ENCODE measurements around the gene HUWE1.
"Not testable (repeated sequence)": the region's sequence is repeated elsewhere in the genome, so short reads cannot be mapped to it uniquely, and the experiment has no call there.

The HUWE1 gene, protein sequence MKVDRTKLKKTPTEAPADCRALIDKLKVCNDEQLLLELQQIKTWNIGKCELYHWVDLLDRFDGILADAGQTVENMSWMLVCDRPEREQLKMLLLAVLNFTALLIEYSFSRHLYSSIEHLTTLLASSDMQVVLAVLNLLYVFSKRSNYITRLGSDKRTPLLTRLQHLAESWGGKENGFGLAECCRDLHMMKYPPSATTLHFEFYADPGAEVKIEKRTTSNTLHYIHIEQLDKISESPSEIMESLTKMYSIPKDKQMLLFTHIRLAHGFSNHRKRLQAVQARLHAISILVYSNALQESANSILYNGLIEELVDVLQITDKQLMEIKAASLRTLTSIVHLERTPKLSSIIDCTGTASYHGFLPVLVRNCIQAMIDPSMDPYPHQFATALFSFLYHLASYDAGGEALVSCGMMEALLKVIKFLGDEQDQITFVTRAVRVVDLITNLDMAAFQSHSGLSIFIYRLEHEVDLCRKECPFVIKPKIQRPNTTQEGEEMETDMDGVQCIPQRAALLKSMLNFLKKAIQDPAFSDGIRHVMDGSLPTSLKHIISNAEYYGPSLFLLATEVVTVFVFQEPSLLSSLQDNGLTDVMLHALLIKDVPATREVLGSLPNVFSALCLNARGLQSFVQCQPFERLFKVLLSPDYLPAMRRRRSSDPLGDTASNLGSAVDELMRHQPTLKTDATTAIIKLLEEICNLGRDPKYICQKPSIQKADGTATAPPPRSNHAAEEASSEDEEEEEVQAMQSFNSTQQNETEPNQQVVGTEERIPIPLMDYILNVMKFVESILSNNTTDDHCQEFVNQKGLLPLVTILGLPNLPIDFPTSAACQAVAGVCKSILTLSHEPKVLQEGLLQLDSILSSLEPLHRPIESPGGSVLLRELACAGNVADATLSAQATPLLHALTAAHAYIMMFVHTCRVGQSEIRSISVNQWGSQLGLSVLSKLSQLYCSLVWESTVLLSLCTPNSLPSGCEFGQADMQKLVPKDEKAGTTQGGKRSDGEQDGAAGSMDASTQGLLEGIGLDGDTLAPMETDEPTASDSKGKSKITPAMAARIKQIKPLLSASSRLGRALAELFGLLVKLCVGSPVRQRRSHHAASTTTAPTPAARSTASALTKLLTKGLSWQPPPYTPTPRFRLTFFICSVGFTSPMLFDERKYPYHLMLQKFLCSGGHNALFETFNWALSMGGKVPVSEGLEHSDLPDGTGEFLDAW (N-terminal part only)

DNA sequence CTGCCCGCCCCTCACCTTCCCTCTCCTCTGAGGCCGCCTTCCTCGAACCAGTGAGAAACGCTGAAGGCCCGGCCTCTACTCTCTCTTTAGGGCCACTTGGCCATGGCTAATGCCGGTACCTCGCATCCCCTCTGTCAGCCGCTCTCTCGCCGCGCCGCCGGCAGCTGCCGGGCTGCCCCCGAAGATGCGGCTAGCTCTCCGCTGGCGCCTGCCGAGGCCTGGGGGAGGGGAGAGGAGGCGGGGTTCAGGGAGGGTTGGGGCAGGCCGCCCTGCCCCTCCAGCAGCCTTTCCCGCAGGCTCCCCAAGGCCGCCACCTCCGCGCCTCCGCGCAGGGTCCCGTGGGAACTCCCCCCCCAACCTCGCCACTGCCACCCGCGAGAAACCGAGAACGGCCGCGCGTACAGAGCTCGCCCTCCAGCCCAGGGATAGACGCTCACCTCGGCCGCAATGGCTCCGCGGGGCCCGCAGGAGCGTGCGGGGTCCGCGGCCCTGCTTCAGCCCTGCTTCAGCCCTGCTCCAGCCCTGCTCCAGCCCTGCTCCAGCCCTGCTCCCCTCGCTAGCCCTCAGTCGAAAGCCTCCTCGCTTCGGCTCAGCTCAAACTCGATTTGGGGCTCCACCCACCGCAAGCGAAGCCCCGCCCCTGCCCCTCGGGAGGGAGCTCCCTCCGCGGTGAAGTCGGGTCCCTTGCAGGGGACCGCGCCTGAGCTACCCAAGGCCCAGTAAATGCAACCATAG, at the start of gene HUWE1:
Gene HUWE1 (minus strand): TSS at position 569 of the 735 bp plus-strand sequence. CDS start 32,612 bp downstream, outside the sequence.
- DNase-seq = peak; percentile 88

GRCh38 chrX:53732797-53733196, 46.3 kb upstream of the HUWE1 start:
- no peak for DNase-seq

DNA sequence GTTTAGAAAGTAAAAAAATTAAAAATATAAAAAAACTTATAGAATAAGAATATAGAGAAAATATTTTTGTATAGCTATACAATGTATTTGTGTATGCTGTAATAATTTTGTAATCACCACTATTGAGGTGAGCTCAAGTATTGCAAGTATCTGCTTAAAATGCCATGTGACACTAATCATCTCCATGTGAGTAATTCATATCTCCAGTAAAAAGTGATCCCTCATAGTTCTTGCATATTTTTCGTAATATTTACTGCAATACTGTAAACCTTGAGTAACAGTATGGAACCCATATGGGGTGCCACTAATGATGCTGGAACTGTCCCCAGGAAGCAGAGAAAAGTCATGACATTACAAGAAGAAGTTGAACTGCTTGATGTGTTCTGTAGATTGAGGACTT, 43.2 kb upstream of the HUWE1 start:
- DNase-seq = no peak

GRCh38 chrX:53728506-53728905, 42.0 kb upstream of the HUWE1 start:
- DNase-seq = no peak

DNA sequence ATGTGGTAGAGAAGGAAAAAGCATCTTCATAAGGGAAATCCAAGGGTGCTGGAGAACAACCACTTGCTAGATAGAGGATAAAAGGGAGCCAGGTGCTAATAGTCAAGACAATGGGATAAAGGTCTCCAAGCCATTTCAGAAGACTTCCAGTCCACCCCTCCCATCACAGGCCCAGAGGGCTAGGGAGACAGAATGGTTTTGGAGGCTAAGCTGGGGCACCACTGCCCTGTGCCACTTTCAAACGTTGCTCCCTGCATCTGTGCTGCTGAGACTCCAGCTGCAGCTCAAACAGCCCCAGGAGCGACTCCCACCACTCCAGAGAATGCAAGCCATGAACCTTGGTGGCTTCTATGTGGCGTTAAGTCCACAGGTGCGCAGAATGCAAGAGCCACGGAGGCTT, 38.4 kb upstream of the HUWE1 start:
- no peak for DNase-seq

DNA sequence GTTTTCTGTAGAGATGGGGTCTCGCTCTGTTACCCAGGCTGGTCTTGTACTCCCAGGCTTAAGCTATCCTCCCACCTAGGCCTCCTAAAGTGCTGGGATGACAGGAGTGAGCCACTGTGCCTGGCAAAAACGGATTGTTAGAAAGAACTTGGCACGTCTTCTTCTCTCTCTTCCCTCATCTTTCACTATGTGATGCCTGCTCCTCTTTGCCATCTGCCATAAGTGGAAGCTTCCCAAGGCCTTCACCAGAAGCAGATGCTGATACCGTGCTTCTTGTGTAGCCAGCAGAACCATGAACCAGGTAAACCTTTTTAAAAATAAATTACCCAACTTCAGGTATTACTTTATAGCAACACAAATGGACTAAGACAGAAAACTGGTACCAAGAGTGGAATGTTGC, 36.9 kb upstream of the HUWE1 start:
- DNase-seq = no peak

GRCh38 chrX:53721610-53722009, 35.1 kb upstream of the HUWE1 start:
- DNase-seq = not testable (repeated sequence)

DNA sequence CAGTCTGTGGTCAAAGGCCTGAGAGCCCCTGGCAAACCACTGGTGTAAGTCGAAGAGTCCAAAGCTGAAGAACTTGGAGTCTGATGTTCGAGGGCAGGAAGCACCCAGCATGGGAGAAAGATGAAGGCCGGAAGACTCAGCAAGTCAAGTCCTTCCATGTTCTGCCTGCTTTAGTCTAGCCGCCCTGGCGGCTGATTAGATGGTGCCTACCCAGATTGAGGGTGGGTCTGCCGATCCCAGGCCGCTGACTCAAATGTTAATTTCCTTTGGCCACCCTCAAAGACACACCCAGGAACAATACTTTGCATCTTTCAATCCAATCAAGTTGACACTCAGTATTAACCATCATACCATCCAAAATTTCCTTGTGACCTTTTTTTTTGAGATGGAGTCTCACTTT, 33.1 kb upstream of the HUWE1 start:
- DNase-seq = not testable (repeated sequence)

DNA sequence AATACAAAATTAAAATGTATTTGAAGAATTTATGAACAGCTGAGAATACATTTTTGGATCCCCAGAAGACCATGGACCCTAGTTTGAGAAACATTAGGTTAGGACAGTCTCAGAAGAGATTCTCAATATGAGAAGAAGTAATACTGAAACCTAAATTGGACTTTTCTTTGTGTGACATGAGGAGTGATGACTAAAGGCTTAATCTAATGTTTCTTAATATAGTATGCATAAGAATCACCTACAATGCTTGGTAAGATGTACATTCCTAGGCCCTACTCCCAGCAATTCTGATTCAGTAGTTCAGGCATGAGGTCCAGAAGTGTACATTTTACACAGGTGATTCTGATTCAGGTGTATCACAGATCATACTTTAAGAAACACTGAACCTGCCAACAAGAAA, 31.6 kb upstream of the HUWE1 start:
- no peak for DNase-seq

DNA sequence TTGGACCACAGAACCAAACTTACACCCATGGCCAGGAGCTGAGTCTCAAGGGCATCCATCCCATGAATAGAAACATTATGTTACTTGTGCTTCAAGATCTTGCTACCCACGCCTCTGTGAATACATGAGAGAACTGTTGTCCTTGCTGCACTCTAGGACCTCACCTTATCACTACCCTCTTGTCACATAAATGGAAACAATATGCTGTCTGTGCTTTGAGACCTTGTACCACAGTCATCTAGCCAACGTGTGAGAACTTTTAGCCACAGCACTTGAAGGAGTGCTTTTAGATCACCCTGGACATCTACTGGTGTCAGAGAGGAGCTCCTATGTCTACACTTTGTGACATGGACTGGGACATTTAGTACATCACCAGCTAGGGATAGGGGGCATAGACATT, 30.7 kb upstream of the HUWE1 start:
- DNase-seq = no peak

- DNase-seq = peak; percentile 65
Observed at GRCh38 chrX:53716328-53717088, 30.0 kb upstream of the HUWE1 start.

- DNase-seq = no peak
Observed at GRCh38 chrX:53715346-53715924, 28.9 kb upstream of the HUWE1 start.

DNA sequence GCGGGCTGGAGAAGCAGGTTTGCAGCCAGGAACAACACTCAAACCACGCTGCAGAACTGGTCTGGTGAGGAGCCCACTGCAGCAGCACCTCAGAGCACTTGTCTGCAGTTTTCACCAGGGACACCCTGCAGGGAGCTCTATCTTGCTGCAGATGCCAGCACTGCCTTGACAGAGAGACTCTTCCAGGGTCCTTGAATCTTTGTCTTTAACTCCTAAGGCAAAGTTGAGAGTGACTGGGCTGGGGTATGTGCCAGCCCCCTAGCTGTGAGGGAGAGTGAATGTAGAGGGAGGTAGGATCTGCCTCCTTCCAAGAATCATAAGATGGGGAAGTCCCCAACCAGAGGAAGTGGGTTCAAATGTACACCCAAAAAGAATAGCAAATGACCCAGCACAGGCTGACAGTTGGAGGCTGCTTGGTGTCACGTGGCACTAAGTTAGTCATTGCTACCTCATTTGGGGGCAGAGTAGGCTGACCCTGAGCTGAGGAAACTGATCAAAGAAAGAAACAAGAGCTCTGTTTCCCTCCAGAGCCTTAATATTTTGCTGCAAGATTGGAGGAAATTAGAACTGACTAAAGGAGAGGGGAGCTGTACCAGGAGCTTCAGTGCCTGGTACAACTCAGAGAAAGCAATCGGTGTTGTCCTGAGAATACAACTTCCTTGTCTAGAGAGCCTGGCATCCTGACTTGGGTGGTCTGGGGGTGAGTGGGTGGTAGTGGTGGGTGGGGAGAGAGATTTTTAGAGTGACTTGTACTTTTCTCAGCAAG, 28.2 kb upstream of the HUWE1 start:
- DNase-seq = peak; percentile 60

DNA sequence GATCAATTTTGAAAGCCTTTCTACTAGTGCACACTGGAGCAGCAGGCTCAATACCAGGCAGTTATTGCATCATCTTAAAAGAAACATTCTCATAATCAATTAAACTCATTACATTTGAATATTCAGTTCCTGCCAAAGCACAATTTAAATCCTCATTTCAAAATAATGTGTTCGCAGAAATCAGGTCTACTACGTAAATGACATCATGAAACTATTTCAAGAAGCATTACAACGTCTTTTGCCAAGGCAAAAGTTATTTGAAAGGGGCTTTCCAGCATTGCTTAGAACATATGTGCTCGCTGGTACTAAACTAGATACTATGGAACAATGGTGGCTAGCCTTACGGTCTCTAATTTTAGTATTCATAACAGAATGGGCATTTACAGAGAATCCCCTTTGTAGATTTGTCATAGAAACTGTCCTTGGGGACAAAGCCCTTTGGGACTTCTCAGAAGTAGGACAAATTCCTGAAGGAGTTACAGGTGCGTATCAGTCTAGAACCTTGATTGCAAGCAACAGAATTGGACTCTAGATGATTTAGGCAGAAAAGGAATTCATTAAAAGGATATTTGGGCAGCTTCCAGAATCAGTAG, 27.6 kb upstream of the HUWE1 start:
- no peak for DNase-seq

DNA sequence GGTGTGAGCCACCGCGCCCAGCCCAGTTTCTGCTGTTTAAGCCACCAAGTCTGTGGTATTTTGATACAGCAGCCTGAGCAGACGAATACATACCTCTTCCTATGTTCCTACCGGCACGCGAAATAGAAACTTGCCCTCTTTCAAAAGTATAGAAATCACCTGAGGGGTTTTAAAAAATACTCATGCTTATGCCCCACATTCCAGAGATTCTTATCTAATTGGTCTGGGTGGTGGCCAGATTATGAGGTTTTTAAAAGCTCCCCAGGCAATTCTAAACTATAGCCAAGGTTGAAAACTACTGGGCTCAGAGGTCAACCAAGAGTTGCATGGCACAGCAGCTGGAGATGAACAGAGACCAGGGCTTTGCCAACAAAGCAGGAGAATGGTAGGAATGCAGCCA, 24.9 kb upstream of the HUWE1 start:
- DNase-seq = no peak

DNA sequence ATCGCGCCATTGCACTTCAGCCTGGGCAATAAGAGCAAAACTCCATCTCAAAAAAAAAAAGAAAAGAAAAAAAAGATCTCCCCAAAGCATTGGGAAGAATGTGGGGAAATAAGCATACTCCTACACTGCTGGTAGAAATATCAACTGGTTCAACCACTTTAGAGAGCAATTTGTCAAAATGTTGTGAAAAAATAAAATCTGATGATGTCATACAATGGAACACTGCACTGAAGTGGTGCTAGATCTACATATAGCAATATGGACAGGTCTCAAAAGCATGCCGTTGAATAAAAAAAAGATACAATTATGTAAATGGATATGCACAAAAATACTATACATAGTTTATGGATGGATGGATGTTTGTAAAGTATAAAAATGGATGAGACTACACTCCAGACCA, 18.3 kb upstream of the HUWE1 start:
- DNase-seq = no peak

DNA sequence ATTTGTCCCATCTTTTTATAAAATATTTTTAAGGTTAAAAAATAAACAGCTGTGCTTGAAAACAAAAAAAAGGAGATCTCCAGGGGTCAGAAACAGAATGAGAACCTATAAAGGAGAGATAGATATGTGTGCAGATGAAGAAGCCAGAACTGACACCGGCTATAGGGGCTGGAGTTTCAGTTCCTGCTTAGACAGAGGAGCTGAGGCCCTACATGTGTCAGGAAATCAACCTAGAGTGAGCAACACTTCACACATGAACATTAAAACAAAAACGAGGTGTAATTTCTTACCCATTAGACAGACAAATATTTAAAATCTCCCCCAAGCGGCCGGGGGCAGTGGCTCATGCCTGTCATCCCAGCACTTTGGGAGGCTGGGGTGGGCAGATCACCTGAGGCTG, 17.8 kb upstream of the HUWE1 start:
- no peak for DNase-seq

DNA sequence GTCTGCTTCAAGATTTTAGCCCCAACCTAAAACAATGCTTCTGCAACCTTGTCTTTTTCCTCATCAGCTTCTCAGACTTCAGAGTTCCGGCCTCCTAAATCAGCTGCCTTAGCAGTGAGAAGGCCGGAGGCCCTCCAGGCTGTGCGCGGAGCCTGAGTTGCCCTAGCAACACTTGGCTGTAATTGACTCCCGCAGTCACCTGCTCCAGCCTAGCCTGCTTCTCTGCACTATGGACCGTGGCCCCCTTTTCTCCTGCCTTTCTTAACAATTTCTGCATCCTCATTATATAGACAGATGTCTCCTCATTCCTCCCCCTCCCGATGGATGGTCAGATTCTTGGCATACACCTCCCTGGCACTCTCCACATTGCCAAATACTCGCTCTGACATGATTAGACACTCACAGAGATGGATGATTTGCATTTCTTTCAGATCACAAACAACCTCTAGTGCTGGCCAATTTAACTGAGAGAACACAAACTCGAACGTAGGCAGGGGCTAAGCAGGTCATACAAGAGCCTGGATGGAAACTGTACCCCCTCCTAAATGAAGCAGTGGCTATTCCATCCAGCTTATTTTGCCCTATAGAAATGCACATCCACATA, 9.5 kb upstream of the HUWE1 start:
- DNase-seq = no peak

DNA sequence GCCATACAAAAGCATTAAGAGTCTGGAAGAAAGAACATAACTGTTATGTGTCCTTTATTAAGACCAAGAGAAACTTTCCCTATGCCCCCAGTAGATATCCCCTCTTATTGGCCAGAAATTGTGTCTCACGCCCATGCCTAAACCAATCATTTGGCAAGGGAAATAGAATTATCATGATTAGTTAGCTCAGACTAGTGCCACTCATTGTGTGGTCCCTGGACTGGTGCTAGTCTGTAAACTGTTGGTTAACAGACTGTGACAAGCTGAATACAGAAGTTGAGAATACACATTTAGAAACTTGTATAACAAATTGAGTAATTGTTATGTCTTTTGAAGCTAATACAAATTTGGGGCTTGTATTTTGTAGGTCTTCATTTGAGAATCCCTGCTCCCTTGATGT, 8.1 kb upstream of the HUWE1 start:
- DNase-seq = no peak

- no peak for DNase-seq
Observed at GRCh38 chrX:53688300-53688699, 1.8 kb upstream of the HUWE1 start.
